Activated T-cell treated with anti-CD3 and anti-CD28 coated beads for 24 hours (primary cell): Measurements from ENCODE around the gene FOXN1.

Experiments
- DNase-seq: peaks from one replicate; pipeline ENCODE4 v3.0.0-alpha.2; 2020; ENCODE audit warnings: low read depth

FOXN1 gene

GRCh38 chr17:28526381-28526780 lies 20.2 kb downstream of the FOXN1 start:
- DNase-seq = no peak

- DNase-seq = no peak
Observed at GRCh38 chr17:28527181-28527681, 21.1 kb downstream of the FOXN1 start.

GRCh38 chr17:28527859-28528258 lies 21.7 kb downstream of the FOXN1 start:
- no peak for DNase-seq

- no peak for DNase-seq
Observed at GRCh38 chr17:28528327-28529012, 22.3 kb downstream of the FOXN1 start.

GRCh38 chr17:28529013-28529400 lies 22.9 kb downstream of the FOXN1 start:
- no peak for DNase-seq

- DNase-seq = no peak
Observed at GRCh38 chr17:28530250-28530649, 24.1 kb downstream of the FOXN1 start.

- DNase-seq = no peak
Observed at GRCh38 chr17:28530926-28531325, 24.8 kb downstream of the FOXN1 start.

GRCh38 chr17:28532050-28532960 lies 26.2 kb downstream of the FOXN1 start:
- no peak for DNase-seq

- no peak for DNase-seq
Observed at GRCh38 chr17:28533091-28533807, 27.1 kb downstream of the FOXN1 start.

GRCh38 chr17:28534740-28535375 lies 28.7 kb downstream of the FOXN1 start:
- DNase-seq = no peak

- no peak for DNase-seq
Observed at GRCh38 chr17:28536532-28537218, 30.5 kb downstream of the FOXN1 start.

- no peak for DNase-seq
Observed at GRCh38 chr17:28537219-28537610, 31.1 kb downstream of the FOXN1 start.

- no peak for DNase-seq
Observed at GRCh38 chr17:28538296-28538895, 32.2 kb downstream of the FOXN1 start.

GRCh38 chr17:28540231-28540630 lies 34.1 kb downstream of the FOXN1 start:
- no peak for DNase-seq

- DNase-seq = no peak
Observed at GRCh38 chr17:28541439-28541838, 35.3 kb downstream of the FOXN1 start.

- no peak for DNase-seq
Observed at GRCh38 chr17:28544402-28545140, 38.4 kb downstream of the FOXN1 start.

- DNase-seq = no peak
Observed at GRCh38 chr17:28545141-28545503, 39.0 kb downstream of the FOXN1 start.

- no peak for DNase-seq
Observed at GRCh38 chr17:28545787-28546415, 39.8 kb downstream of the FOXN1 start.

GRCh38 chr17:28547096-28547622 lies 41.0 kb downstream of the FOXN1 start:
- no peak for DNase-seq
